HepG2 (cell line): Measurements from ENCODE around the gene DDX28. TPM values are rescaled to one million over a fixed set of nuclear protein-coding genes. Genes with fewer than 3 reads are reported as not detected.

ENCODE experiments used
- HNRNPL ChIP-seq: fragments of 200-400 bp; formaldehyde crosslinking; IDR thresholded peaks from 2 replicates; pipeline ENCODE4 v1.6.1; 2017; ENCODE audit warnings: mild to moderate bottlenecking, low read depth, low read length
- KLF9 ChIP-seq: IDR thresholded peaks from 2 replicates; pipeline ENCODE4 v1.6.1; 2016; ENCODE audit warnings: low read depth
- PHB2 ChIP-seq: fragments of 450-650 bp; IDR thresholded peaks from 2 replicates; pipeline ENCODE4 v1.6.1; 2018; ENCODE audit not compliant: partially characterized antibody
- REXO4 ChIP-seq: sonication (generic); formaldehyde crosslinking; IDR thresholded peaks from 2 replicates; pipeline ENCODE4 v1.8.0; 2022; ENCODE audit warnings: missing genetic modification reagents, mild to moderate bottlenecking, borderline replicate concordance
- STAG1 ChIP-seq: sonication (generic); formaldehyde crosslinking; IDR thresholded peaks from 2 replicates; pipeline ENCODE4 v1.4.0; 2020; ENCODE audit warnings: missing genetic modification reagents
- ZC3H4 ChIP-seq: sonication (generic); formaldehyde crosslinking; IDR thresholded peaks from 2 replicates; pipeline ENCODE4 v1.4.0; 2020; ENCODE audit warnings: missing genetic modification reagents, borderline replicate concordance
- ZNF335 ChIP-seq: sonication (generic); formaldehyde crosslinking; IDR thresholded peaks from 2 replicates; pipeline ENCODE4 v1.4.0; 2020; ENCODE audit warnings: missing genetic modification reagents
- ZNF354B ChIP-seq: sonication (generic); formaldehyde crosslinking; IDR thresholded peaks from 2 replicates; pipeline ENCODE4 v1.8.0; 2022; ENCODE audit warnings: mild to moderate bottlenecking, missing genetic modification reagents
- ZNF367 ChIP-seq: sonication (generic); formaldehyde crosslinking; IDR thresholded peaks from 2 replicates; pipeline ENCODE4 v1.4.0; 2020; ENCODE audit warnings: missing genetic modification reagents, borderline replicate concordance
- polyA plus RNA-seq, 8 experiments: library from polyadenylated mRNA; depleted of rRNA in 3 of 8; stranded (reverse) in 7 of 8; unstranded in 1 of 8; fragments of >200 nt; fragmentation: Illumina TruSeq in 4 of 8; extraction: Trizol in 4 of 8; gene quantifications; 2 replicates each; pipeline versions ENCODE4 v1.2.1 to v1.2.3, GENCODE V29; 2011 to 2016; ENCODE audit warnings: low read depth in 4 of 8, missing spikeins in 1 of 8, mixed read lengths in 1 of 8; ENCODE audit not compliant: insufficient read depth in 1 of 8
- total RNA-seq, 5 experiments: library from RNA; depleted of rRNA; stranded (reverse); fragments of >200 nt; fragmentation: Illumina TruSeq; extraction: Trizol; gene quantifications; 2 replicates each; pipeline ENCODE4 v1.2.3, GENCODE V29; 2016; ENCODE audit warnings: low read depth in 1 of 5
- TF ChIP-seq, protein P1 (sequence below): sonication (generic); formaldehyde crosslinking; IDR thresholded peaks from 2 replicates; pipeline ENCODE4 v1.4.0; 2020; ENCODE audit warnings: missing genetic modification reagents
- TF ChIP-seq, protein P2 (sequence below): conservative IDR thresholded peaks from 2 replicates; pipeline ENCODE4 v1.6.1; 2018; ENCODE audit warnings: missing genetic modification reagents
- TF ChIP-seq, protein P3 (sequence below): sonication (generic); formaldehyde crosslinking; IDR thresholded peaks from 2 replicates; pipeline ENCODE4 v1.4.0; 2020; ENCODE audit warnings: missing genetic modification reagents
- TF ChIP-seq, protein P4 (sequence below): sonication (generic); formaldehyde crosslinking; conservative IDR thresholded peaks from 2 replicates; pipeline ENCODE4 v1.4.0; 2020; ENCODE audit warnings: mild to moderate bottlenecking, missing genetic modification reagents, moderate library complexity
- TF ChIP-seq, protein P5 (sequence below): sonication (generic); formaldehyde crosslinking; IDR thresholded peaks from 2 replicates; pipeline ENCODE4 v1.5.1; 2020; ENCODE audit warnings: mild to moderate bottlenecking, missing genetic modification reagents, borderline replicate concordance

Gene DDX28
- total and polyA plus RNA-seq, 2 of the 13 experiments (the other 11 are each of a cell fraction or from before 2014, with no cell fraction given), result 14.1 to 16.4 TPM

DNA sequence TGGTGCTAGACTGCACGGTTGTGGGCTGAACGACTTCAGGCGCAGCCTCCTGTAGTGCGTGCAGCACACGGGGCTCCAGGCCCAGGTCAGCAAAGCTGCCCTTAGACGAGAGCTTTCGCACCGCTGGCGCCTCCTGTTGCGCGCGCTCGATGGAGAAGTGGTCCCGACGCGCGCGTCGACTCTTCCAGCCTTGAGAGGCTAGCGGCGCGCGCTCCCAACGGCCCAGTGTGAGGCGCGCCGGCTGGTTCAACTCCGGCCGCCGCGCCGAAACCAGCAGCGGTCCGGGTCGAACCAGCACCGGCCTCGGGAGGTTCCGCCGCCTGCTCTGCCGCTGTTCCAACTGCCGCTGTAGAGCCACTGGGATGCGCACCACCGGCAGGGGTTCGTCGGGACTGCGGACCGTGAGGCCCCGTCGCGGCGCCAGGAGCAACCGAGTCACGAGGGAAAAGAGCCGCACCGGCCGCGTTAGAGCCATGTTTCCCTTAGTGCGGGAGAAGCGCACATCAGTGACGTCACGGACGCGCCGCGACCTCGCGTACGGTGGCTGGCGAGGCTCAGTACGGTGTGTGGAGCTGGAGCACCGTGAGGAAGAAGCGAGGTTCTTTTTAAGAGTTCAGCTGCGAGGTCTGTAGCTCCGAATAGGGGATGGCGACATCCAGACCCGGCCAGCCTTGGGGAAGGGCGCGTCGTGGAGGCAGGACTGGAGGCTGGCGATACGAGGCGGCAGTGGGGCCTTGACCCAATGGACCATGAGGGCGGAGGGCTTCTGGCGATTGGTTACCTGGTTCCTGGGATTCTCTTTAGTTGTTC is at the start of gene DDX28, which contains the start of gene DUS2 (continued):
- TF ChIP-seq REXO4 (CRISPR knock-in tag) (peak; percentile 69; the same call in 1 of the 2 replicates), ZC3H4 (CRISPR knock-in tag) (no peak), PHB2 (no peak), ZNF335 (CRISPR knock-in tag) (peak; percentile 81), ZNF367 (CRISPR knock-in tag) (no peak; the same call in 1 of the 2 replicates), ZNF354B (CRISPR knock-in tag) (peak; percentile 98), KLF9 (CRISPR knock-in tag) (no peak), HNRNPL (peak; percentile 64; the same call in 1 of the 2 replicates), STAG1 (CRISPR knock-in tag) (peak; percentile 12; the same call in 1 of the 2 replicates)
- TF ChIP-seq, protein P1, sequence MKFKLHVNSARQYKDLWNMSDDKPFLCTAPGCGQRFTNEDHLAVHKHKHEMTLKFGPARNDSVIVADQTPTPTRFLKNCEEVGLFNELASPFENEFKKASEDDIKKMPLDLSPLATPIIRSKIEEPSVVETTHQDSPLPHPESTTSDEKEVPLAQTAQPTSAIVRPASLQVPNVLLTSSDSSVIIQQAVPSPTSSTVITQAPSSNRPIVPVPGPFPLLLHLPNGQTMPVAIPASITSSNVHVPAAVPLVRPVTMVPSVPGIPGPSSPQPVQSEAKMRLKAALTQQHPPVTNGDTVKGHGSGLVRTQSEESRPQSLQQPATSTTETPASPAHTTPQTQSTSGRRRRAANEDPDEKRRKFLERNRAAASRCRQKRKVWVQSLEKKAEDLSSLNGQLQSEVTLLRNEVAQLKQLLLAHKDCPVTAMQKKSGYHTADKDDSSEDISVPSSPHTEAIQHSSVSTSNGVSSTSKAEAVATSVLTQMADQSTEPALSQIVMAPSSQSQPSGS (CRISPR knock-in tag), result peak; percentile 97
- TF ChIP-seq, protein P2, sequence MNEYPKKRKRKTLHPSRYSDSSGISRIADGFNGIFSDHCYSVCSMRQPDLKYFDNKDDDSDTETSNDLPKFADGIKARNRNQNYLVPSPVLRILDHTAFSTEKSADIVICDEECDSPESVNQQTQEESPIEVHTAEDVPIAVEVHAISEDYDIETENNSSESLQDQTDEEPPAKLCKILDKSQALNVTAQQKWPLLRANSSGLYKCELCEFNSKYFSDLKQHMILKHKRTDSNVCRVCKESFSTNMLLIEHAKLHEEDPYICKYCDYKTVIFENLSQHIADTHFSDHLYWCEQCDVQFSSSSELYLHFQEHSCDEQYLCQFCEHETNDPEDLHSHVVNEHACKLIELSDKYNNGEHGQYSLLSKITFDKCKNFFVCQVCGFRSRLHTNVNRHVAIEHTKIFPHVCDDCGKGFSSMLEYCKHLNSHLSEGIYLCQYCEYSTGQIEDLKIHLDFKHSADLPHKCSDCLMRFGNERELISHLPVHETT, result peak; percentile 65; the same call in 1 of the 2 replicates
- TF ChIP-seq, protein P3, sequence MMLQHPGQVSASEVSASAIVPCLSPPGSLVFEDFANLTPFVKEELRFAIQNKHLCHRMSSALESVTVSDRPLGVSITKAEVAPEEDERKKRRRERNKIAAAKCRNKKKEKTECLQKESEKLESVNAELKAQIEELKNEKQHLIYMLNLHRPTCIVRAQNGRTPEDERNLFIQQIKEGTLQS (CRISPR knock-in tag), result peak; percentile 57; the same call in 1 of the 2 replicates
- TF ChIP-seq, protein P4, sequence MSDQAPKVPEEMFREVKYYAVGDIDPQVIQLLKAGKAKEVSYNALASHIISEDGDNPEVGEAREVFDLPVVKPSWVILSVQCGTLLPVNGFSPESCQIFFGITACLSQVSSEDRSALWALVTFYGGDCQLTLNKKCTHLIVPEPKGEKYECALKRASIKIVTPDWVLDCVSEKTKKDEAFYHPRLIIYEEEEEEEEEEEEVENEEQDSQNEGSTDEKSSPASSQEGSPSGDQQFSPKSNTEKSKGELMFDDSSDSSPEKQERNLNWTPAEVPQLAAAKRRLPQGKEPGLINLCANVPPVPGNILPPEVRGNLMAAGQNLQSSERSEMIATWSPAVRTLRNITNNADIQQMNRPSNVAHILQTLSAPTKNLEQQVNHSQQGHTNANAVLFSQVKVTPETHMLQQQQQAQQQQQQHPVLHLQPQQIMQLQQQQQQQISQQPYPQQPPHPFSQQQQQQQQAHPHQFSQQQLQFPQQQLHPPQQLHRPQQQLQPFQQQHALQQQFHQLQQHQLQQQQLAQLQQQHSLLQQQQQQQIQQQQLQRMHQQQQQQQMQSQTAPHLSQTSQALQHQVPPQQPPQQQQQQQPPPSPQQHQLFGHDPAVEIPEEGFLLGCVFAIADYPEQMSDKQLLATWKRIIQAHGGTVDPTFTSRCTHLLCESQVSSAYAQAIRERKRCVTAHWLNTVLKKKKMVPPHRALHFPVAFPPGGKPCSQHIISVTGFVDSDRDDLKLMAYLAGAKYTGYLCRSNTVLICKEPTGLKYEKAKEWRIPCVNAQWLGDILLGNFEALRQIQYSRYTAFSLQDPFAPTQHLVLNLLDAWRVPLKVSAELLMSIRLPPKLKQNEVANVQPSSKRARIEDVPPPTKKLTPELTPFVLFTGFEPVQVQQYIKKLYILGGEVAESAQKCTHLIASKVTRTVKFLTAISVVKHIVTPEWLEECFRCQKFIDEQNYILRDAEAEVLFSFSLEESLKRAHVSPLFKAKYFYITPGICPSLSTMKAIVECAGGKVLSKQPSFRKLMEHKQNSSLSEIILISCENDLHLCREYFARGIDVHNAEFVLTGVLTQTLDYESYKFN (CRISPR knock-in tag), result peak; percentile 56
- TF ChIP-seq, protein P5, sequence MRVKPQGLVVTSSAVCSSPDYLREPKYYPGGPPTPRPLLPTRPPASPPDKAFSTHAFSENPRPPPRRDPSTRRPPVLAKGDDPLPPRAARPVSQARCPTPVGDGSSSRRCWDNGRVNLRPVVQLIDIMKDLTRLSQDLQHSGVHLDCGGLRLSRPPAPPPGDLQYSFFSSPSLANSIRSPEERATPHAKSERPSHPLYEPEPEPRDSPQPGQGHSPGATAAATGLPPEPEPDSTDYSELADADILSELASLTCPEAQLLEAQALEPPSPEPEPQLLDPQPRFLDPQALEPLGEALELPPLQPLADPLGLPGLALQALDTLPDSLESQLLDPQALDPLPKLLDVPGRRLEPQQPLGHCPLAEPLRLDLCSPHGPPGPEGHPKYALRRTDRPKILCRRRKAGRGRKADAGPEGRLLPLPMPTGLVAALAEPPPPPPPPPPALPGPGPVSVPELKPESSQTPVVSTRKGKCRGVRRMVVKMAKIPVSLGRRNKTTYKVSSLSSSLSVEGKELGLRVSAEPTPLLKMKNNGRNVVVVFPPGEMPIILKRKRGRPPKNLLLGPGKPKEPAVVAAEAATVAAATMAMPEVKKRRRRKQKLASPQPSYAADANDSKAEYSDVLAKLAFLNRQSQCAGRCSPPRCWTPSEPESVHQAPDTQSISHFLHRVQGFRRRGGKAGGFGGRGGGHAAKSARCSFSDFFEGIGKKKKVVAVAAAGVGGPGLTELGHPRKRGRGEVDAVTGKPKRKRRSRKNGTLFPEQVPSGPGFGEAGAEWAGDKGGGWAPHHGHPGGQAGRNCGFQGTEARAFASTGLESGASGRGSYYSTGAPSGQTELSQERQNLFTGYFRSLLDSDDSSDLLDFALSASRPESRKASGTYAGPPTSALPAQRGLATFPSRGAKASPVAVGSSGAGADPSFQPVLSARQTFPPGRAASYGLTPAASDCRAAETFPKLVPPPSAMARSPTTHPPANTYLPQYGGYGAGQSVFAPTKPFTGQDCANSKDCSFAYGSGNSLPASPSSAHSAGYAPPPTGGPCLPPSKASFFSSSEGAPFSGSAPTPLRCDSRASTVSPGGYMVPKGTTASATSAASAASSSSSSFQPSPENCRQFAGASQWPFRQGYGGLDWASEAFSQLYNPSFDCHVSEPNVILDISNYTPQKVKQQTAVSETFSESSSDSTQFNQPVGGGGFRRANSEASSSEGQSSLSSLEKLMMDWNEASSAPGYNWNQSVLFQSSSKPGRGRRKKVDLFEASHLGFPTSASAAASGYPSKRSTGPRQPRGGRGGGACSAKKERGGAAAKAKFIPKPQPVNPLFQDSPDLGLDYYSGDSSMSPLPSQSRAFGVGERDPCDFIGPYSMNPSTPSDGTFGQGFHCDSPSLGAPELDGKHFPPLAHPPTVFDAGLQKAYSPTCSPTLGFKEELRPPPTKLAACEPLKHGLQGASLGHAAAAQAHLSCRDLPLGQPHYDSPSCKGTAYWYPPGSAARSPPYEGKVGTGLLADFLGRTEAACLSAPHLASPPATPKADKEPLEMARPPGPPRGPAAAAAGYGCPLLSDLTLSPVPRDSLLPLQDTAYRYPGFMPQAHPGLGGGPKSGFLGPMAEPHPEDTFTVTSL (CRISPR knock-in tag), result peak; percentile 75
